Activated naive CD8-positive, alpha-beta T cell treated with anti-CD3 and anti-CD28 coated beads, Interleukin-2, amount 10 ng/mL, durations not matched to agents 7 days and 5 days (primary cell): ENCODE data around the gene GPR85. TPM values are rescaled to one million over a fixed set of nuclear protein-coding genes. Genes with fewer than 3 reads are reported as not detected.
"Not testable (repeated sequence)": the region's sequence is repeated elsewhere in the genome, so short reads cannot be mapped to it uniquely, and the experiment has no call there.

ENCODE experiments used
- ATAC-seq: fragments of 150-1000 bp; cut with Tn5 transposase; one replicate; pipeline ENCODE4 v1.10.0; 2021; ENCODE audit warnings: low read depth, moderate library complexity
- POLR2A ChIA-PET: fragments of 350-600 bp; sonication (Branson Sonifier 250); formaldehyde crosslinking; loops from one replicate; lab custom pipeline; 2021; ENCODE audit warnings: antibody characterized with exemption; lab: Charles Lee
- DNase-seq: peaks from one replicate; pipeline ENCODE4 v3.0.0; 2021
- H3K27ac Mint-ChIP-seq: one replicate; pipeline ENCODE4 v1.8.0; 2022; ENCODE audit warnings: mild to moderate bottlenecking, mixed read lengths
- H3K27me3 Mint-ChIP-seq: one replicate; pipeline ENCODE4 v1.8.0; 2022; ENCODE audit warnings: mild to moderate bottlenecking, moderate library complexity, mixed read lengths
- H3K36me3 Mint-ChIP-seq: one replicate; pipeline ENCODE4 v1.8.0; 2021; ENCODE audit warnings: mild to moderate bottlenecking, mixed read lengths
- H3K4me1 Mint-ChIP-seq: one replicate; pipeline ENCODE4 v1.8.0; 2021; ENCODE audit warnings: mixed read lengths
- H3K4me3 Mint-ChIP-seq: one replicate; pipeline ENCODE4 v1.8.0; 2022; ENCODE audit warnings: mild to moderate bottlenecking, moderate library complexity, mixed read lengths
- H3K9me3 Mint-ChIP-seq: one replicate; pipeline ENCODE4 v1.8.0; 2021; ENCODE audit warnings: mixed read lengths
- total RNA-seq, 2 experiments: library from RNA; stranded (reverse); gene quantifications; one replicate each; pipeline ENCODE4 v1.2.3, GENCODE V29; 2021

Gene GPR85
- not detected for total RNA-seq

- POLR2A ChIA-PET = no interaction called here
- peaks cover 10% of the 10 kb centered on the region for H3K4me1 Mint-ChIP-seq
- H3K4me3 Mint-ChIP-seq = peak within 1 kb of the TSS; percentile 55
- H3K9me3 Mint-ChIP-seq = no peaks in the 10 kb centered on the region
- H3K27ac Mint-ChIP-seq = no peak within 1 kb of the TSS
- peak; percentile 90 for ATAC-seq
- peak; percentile 55 for DNase-seq
- no peaks in the 10 kb centered on the region for H3K36me3 Mint-ChIP-seq
- peaks cover 50% of the 10 kb centered on the region for H3K27me3 Mint-ChIP-seq
Observed at GRCh38 chr7:113086431-113086888, at the start of gene GPR85. Gene GPR85, minus strand, starts transcription at chr7:113086827. Its CDS starts 2,106 bp downstream, at chr7:113084721.

- Mint-ChIP-seq H3K27ac (no peak overlapping the region), H3K36me3 (no peaks in the 10 kb centered on the region), H3K9me3 (no peaks in the 10 kb centered on the region), H3K4me1 (no peaks in the 10 kb centered on the region), H3K4me3 (no peak overlapping the region), H3K27me3 (no peaks in the 10 kb centered on the region)
- DNase-seq (no peak), ATAC-seq (no peak)
- POLR2A ChIA-PET = no interaction called here
Observed at GRCh38 chr7:113134025-113134424, 47.4 kb upstream of the GPR85 start.

GRCh38 chr7:113131367-113131766, 44.7 kb upstream of the GPR85 start:
- Mint-ChIP-seq H3K27me3 (no peaks in the 10 kb centered on the region), H3K36me3 (no peaks in the 10 kb centered on the region), H3K4me3 (no peak overlapping the region), H3K4me1 (no peaks in the 10 kb centered on the region), H3K9me3 (no peaks in the 10 kb centered on the region), H3K27ac (no peak overlapping the region)
- no peak for ATAC-seq
- no peak for DNase-seq
- POLR2A ChIA-PET = no interaction called here

- POLR2A ChIA-PET = no interaction called here
- H3K4me3 Mint-ChIP-seq = no peak overlapping the region
- ATAC-seq (no peak), DNase-seq (no peak)
- no peaks in the 10 kb centered on the region for H3K9me3 Mint-ChIP-seq
- H3K4me1 Mint-ChIP-seq = no peaks in the 10 kb centered on the region
- no peaks in the 10 kb centered on the region for H3K36me3 Mint-ChIP-seq
- H3K27ac Mint-ChIP-seq = no peak overlapping the region
- H3K27me3 Mint-ChIP-seq = no peaks in the 10 kb centered on the region
Observed at GRCh38 chr7:113128031-113128430, 41.4 kb upstream of the GPR85 start.

- DNase-seq = no peak
- Mint-ChIP-seq H3K4me1 (no peaks in the 10 kb centered on the region), H3K27me3 (no peaks in the 10 kb centered on the region), H3K9me3 (no peaks in the 10 kb centered on the region), H3K27ac (no peak overlapping the region), H3K4me3 (no peak overlapping the region), H3K36me3 (no peaks in the 10 kb centered on the region)
- POLR2A ChIA-PET = no interaction called here
- no peak for ATAC-seq
Observed at GRCh38 chr7:113125728-113126127, 39.1 kb upstream of the GPR85 start.

- POLR2A ChIA-PET = no interaction called here
- Mint-ChIP-seq H3K9me3 (no peaks in the 10 kb centered on the region), H3K4me1 (peaks cover 7% of the 10 kb centered on the region), H3K4me3 (no peak overlapping the region), H3K36me3 (no peaks in the 10 kb centered on the region), H3K27ac (no peak overlapping the region), H3K27me3 (no peaks in the 10 kb centered on the region)
- no peak for ATAC-seq
- DNase-seq = no peak
Observed at GRCh38 chr7:113122744-113123143, 36.1 kb upstream of the GPR85 start.

GRCh38 chr7:113120647-113121046, 34.0 kb upstream of the GPR85 start:
- Mint-ChIP-seq H3K4me1 (peaks cover 11% of the 10 kb centered on the region), H3K27me3 (no peaks in the 10 kb centered on the region), H3K4me3 (no peak overlapping the region), H3K27ac (no peak overlapping the region), H3K9me3 (no peaks in the 10 kb centered on the region), H3K36me3 (no peaks in the 10 kb centered on the region)
- no peak for ATAC-seq
- no peak for DNase-seq
- POLR2A ChIA-PET = no interaction called here

- DNase-seq (no peak), ATAC-seq (no peak)
- POLR2A ChIA-PET = no interaction called here
- Mint-ChIP-seq H3K27ac (no peak overlapping the region), H3K27me3 (no peaks in the 10 kb centered on the region), H3K9me3 (no peaks in the 10 kb centered on the region), H3K4me3 (peak overlapping the region; percentile 96), H3K36me3 (peaks cover 3% of the 10 kb centered on the region), H3K4me1 (peaks cover 11% of the 10 kb centered on the region)
Observed at GRCh38 chr7:113119429-113119828, 32.8 kb upstream of the GPR85 start.

- no peaks in the 10 kb centered on the region for H3K9me3 Mint-ChIP-seq
- H3K27ac Mint-ChIP-seq = peak within 1 kb of the TSS; percentile 91
- peaks cover 10% of the 10 kb centered on the region for H3K36me3 Mint-ChIP-seq
- ATAC-seq = peak; percentile 100
- peak within 1 kb of the TSS; percentile 96 for H3K4me3 Mint-ChIP-seq
- POLR2A ChIA-PET = no interaction called here
- H3K27me3 Mint-ChIP-seq = no peaks in the 10 kb centered on the region
- DNase-seq = peak; percentile 81
- H3K4me1 Mint-ChIP-seq = peaks cover 11% of the 10 kb centered on the region
Observed at GRCh38 chr7:113118074-113118959, 31.7 kb upstream of the GPR85 start, which contains the start of gene SMIM30. Gene SMIM30, minus strand, starts transcription at chr7:113118554. Its CDS starts 976 bp downstream, at chr7:113117578.

GRCh38 chr7:113117374-113117774, 30.7 kb upstream of the GPR85 start:
- DNase-seq, POLR2A ChIA-PET, H3K9me3 Mint-ChIP-seq, H3K27me3 Mint-ChIP-seq, H3K36me3 Mint-ChIP-seq, ATAC-seq: not testable (repeated sequence)
- peak overlapping the region; percentile 96 for H3K4me3 Mint-ChIP-seq
- H3K27ac Mint-ChIP-seq = peak overlapping the region; percentile 1
- H3K4me1 Mint-ChIP-seq = peaks cover 11% of the 10 kb centered on the region

- Mint-ChIP-seq H3K4me3 (no peak overlapping the region), H3K27ac (no peak overlapping the region), H3K4me1 (peaks cover 7% of the 10 kb centered on the region), H3K9me3 (no peaks in the 10 kb centered on the region), H3K36me3 (peaks cover 10% of the 10 kb centered on the region), H3K27me3 (no peaks in the 10 kb centered on the region)
- no peak for DNase-seq
- no peak for ATAC-seq
- POLR2A ChIA-PET = no interaction called here
Observed at GRCh38 chr7:113113912-113114311, 27.3 kb upstream of the GPR85 start.

- POLR2A ChIA-PET = no interaction called here
- no peak for ATAC-seq
Observed at GRCh38 chr7:113109718-113110117, 23.1 kb upstream of the GPR85 start.

GRCh38 chr7:113100121-113100603, 13.5 kb upstream of the GPR85 start:
- POLR2A ChIA-PET = no interaction called here
- Mint-ChIP-seq H3K36me3 (no peaks in the 10 kb centered on the region), H3K27ac (no peak overlapping the region), H3K9me3 (no peaks in the 10 kb centered on the region), H3K27me3 (peaks cover 19% of the 10 kb centered on the region), H3K4me1 (no peaks in the 10 kb centered on the region), H3K4me3 (no peak overlapping the region)
- no peak for ATAC-seq
- DNase-seq = no peak

More at GRCh38 chr7:113109718-113110117, 23.1 kb upstream of the GPR85 start:
- no peak for DNase-seq
- H3K4me1 Mint-ChIP-seq = no peaks in the 10 kb centered on the region
- H3K36me3 Mint-ChIP-seq = peaks cover 9% of the 10 kb centered on the region
- H3K4me3 Mint-ChIP-seq = no peak overlapping the region
- H3K27me3 Mint-ChIP-seq = peaks cover 2% of the 10 kb centered on the region
- H3K27ac Mint-ChIP-seq = no peak overlapping the region
- no peaks in the 10 kb centered on the region for H3K9me3 Mint-ChIP-seq
